Skeletal muscle tissue (tissue), 4 donors: ENCODE measurements around the gene RYR2. TPM values are rescaled to one million over a fixed set of nuclear protein-coding genes. Genes with fewer than 3 reads are reported as not detected.
"Not testable (repeated sequence)": the region's sequence is repeated elsewhere in the genome, so short reads cannot be mapped to it uniquely, and the experiment has no call there.

Experiments
- H3K27ac ChIP-seq: one replicate; pipeline ENCODE4 v1.7.0; 2013; ENCODE audit warnings: mild to moderate bottlenecking, low read depth, low read length, inconsistent platforms
- H3K27me3 ChIP-seq, 3 donors: one replicate each; pipeline ENCODE4 v1.7.0; 2013; ENCODE audit warnings: low read length in 3 of 3; ENCODE audit not compliant: control insufficient read depth in 3 of 3, insufficient read depth in 3 of 3
- H3K36me3 ChIP-seq, 3 donors: one replicate each; pipeline ENCODE4 v1.7.0; 2013; ENCODE audit warnings: low read length in 3 of 3; ENCODE audit not compliant: control insufficient read depth in 3 of 3, insufficient read depth in 3 of 3
- H3K4me1 ChIP-seq, 3 donors: one replicate each; pipeline ENCODE4 v1.7.0; 2013; ENCODE audit warnings: low read length in 3 of 3, mild to moderate bottlenecking in 3 of 3; ENCODE audit not compliant: control insufficient read depth in 3 of 3, insufficient read depth in 3 of 3
- H3K4me3 ChIP-seq, 3 donors: one replicate each; pipeline ENCODE4 v1.7.0; 2013; ENCODE audit warnings: low read length in 3 of 3
- H3K9ac ChIP-seq, 3 donors: one replicate each; pipeline ENCODE4 v1.7.0; 2013; ENCODE audit warnings: low read length in 3 of 3, mild to moderate bottlenecking in 3 of 3, moderate library complexity in 2 of 3, low read depth in 1 of 3
- H3K9me3 ChIP-seq, 3 donors: one replicate each; pipeline ENCODE4 v1.7.0; 2013; ENCODE audit warnings: low read length in 3 of 3; ENCODE audit not compliant: control insufficient read depth in 3 of 3
- total RNA-seq: library from RNA; depleted of rRNA; stranded (reverse); fragments of >200 nt; gene quantifications from one replicate; pipeline ENCODE4 v1.2.3, GENCODE V29; 2014
- donor health status: Osteomylitis.

RYR2 gene
- total RNA-seq, 1 donor from 2014 or later, result 5.7 TPM

DNA sequence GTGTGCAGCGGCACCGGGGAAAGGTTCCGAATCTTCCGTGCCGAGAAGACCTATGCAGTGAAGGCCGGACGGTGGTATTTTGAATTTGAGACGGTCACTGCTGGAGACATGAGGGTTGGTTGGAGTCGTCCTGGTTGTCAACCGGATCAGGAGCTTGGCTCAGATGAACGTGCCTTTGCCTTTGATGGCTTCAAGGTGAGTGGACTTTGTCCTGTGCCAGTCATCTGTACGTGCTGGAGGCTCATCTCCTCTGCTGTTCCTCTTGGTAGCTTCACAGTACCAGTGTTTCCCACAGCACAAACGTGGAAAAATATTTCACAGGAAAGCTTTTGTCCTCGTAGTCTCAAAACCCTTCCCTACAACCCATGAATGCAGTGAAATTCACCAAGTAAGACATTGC, 524.6 kb downstream of the RYR2 start:
- Histone ChIP-seq H3K36me3 (no peaks in the 10 kb centered on the region), H3K27ac (no peak overlapping the region), H3K9me3 (no peaks in the 10 kb centered on the region), H3K9ac (no peak overlapping the region), H3K27me3 (no peaks in the 10 kb centered on the region), H3K4me3 (no peak overlapping the region), H3K4me1 (no peaks in the 10 kb centered on the region)

DNA sequence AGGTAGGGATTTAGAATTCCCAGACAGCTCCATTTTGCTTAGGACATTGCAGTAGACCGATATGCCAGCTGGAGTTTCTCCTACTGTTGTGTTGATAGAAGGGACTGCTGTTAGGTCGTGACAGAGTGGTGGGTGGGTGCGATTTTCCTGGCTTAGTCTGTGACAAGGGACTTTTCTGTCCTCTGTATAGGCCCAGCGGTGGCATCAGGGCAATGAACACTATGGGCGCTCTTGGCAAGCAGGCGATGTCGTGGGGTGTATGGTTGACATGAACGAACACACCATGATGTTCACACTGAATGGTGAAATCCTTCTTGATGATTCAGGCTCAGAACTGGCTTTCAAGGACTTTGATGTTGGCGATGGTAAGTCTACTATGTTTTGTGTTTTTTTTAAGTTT, 527.0 kb downstream of the RYR2 start:
- Histone ChIP-seq H3K27ac (no peak overlapping the region), H3K9ac (no peak overlapping the region), H3K4me3 (no peak overlapping the region), H3K27me3 (no peaks in the 10 kb centered on the region), H3K36me3 (no peaks in the 10 kb centered on the region), H3K9me3 (no peaks in the 10 kb centered on the region), H3K4me1 (no peaks in the 10 kb centered on the region)

DNA sequence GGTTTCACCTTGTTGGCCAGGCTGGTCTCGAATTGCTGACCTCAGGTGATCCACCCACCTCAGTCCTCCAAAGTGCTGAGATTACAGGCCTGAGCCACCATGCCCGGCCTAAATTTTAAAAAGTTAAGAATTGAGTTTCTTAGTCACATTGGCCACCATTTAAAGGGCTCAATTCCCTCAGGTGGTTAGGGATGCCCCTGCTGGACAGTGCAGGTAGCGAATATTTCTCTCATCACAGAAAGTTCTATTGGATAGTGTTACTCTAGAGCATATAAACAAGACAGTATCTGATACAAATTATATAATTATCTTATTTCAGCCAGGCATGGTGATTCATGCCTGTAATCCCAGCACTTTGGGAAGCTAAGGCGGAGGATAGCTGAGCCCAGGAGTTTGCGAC, 528.5 kb downstream of the RYR2 start:
- H3K4me1 ChIP-seq, result no peaks in the 10 kb centered on the region
- no peak overlapping the region for H3K4me3 ChIP-seq
- H3K9ac ChIP-seq, result no peak overlapping the region
- H3K27ac ChIP-seq, result no peak overlapping the region
- peaks cover 0 to 2% (median 0%) of the 10 kb centered on the region in 3 donors for H3K9me3 ChIP-seq
- H3K27me3 ChIP-seq, result no peaks in the 10 kb centered on the region
- no peaks in the 10 kb centered on the region for H3K36me3 ChIP-seq

DNA sequence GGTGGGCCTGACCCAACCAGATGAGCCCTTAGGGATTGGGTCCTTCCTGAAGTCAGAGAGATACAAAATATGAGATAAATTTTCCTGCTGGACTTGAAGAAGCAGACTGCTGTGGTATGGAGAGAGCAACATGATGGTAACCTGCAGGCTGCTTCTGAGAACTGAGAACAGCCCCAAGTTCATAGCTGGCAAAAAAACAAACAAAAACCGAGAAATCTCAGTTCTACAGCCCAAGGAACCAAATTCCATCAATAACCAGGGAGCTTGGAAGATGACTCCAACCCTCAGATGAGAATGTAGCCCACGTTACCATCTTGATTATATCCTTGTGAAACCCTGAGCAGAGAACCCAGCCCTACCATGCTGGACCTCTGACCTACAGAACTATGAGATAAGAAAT, 532.6 kb downstream of the RYR2 start:
- Histone ChIP-seq H3K36me3 (no peaks in the 10 kb centered on the region), H3K27ac (no peak overlapping the region), H3K4me3 (no peak overlapping the region), H3K9me3 (peaks cover 0 to 4% (median 2%) of the 10 kb centered on the region in 3 donors), H3K4me1 (no peaks in the 10 kb centered on the region), H3K9ac (no peak overlapping the region), H3K27me3 (no peaks in the 10 kb centered on the region)

- peaks cover 0 to 4% (median 2%) of the 10 kb centered on the region in 3 donors for H3K9me3 ChIP-seq
- H3K4me3 ChIP-seq, result no peak overlapping the region
- no peak overlapping the region for H3K27ac ChIP-seq
- no peaks in the 10 kb centered on the region for H3K27me3 ChIP-seq
- H3K36me3 ChIP-seq, result no peaks in the 10 kb centered on the region
- H3K9ac ChIP-seq, result no peak overlapping the region
- H3K4me1 ChIP-seq, result no peaks in the 10 kb centered on the region
Observed at GRCh38 chr1:237578540-237578939, 536.6 kb downstream of the RYR2 start.

GRCh38 chr1:237580726-237581125, 538.7 kb downstream of the RYR2 start:
- H3K9ac ChIP-seq, result no peak overlapping the region
- peaks cover 0 to 4% (median 0%) of the 10 kb centered on the region in 3 donors for H3K9me3 ChIP-seq
- H3K36me3 ChIP-seq, result no peaks in the 10 kb centered on the region
- H3K27ac ChIP-seq, result no peak overlapping the region
- no peaks in the 10 kb centered on the region for H3K27me3 ChIP-seq
- H3K4me3 ChIP-seq, result no peak overlapping the region
- no peaks in the 10 kb centered on the region for H3K4me1 ChIP-seq

DNA sequence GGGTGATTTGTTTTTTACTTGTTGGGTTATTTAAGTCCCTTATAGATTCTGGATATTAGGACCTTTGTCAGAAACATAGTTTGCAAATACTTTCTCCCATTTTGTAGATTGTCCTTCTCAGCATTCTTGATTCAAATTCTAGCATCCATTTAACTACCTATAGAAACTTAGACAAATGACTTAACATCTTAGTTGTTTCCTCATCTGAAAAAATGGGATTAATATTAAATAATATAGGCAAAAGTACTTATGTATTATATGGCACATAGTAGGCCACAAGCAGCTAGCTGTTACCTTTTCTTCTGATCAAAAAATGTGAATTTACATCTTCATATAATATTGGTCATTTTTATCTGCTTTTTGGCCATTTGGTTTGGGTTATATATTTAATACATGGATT, 541.3 kb downstream of the RYR2 start:
- H3K4me1 ChIP-seq, result no peaks in the 10 kb centered on the region
- H3K4me3 ChIP-seq, result no peak overlapping the region
- H3K9ac ChIP-seq, result no peak overlapping the region
- H3K9me3 ChIP-seq, result no peaks in the 10 kb centered on the region
- H3K27ac ChIP-seq, result no peak overlapping the region
- no peaks in the 10 kb centered on the region for H3K27me3 ChIP-seq
- no peaks in the 10 kb centered on the region for H3K36me3 ChIP-seq

GRCh38 chr1:237583756-237584155, 541.8 kb downstream of the RYR2 start:
- H3K9ac ChIP-seq, result no peak overlapping the region
- H3K27me3 ChIP-seq, result no peaks in the 10 kb centered on the region
- no peak overlapping the region for H3K27ac ChIP-seq
- H3K36me3 ChIP-seq, result no peaks in the 10 kb centered on the region
- H3K4me3 ChIP-seq, result no peak overlapping the region
- H3K9me3 ChIP-seq, result no peaks in the 10 kb centered on the region
- H3K4me1 ChIP-seq, result no peaks in the 10 kb centered on the region

DNA sequence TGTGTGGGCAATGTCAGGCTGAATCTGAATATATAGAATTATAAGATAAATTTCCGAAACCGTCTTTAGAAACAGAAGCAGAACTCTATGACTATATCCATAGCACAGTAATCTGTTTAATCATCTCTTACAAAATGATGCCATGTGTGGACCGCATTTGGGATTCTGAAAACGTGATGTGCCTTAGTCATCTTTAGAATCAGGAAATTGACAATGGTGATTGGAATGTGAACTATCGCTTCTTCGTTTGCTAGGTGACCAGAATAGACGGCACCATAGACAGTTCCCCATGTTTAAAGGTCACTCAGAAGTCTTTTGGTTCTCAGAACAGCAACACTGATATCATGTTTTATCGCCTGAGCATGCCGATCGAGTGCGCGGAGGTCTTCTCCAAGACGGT, 548.4 kb downstream of the RYR2 start:
- H3K36me3 ChIP-seq, result no peaks in the 10 kb centered on the region
- no peaks in the 10 kb centered on the region for H3K9me3 ChIP-seq
- H3K4me1 ChIP-seq, result no peaks in the 10 kb centered on the region
- no peaks in the 10 kb centered on the region for H3K27me3 ChIP-seq
- no peak overlapping the region for H3K9ac ChIP-seq
- H3K4me3 ChIP-seq, result no peak overlapping the region
- no peak overlapping the region for H3K27ac ChIP-seq

- no peaks in the 10 kb centered on the region for H3K36me3 ChIP-seq
- H3K9me3 ChIP-seq, result no peaks in the 10 kb centered on the region
- no peak overlapping the region for H3K9ac ChIP-seq
- no peak overlapping the region for H3K4me3 ChIP-seq
- H3K4me1 ChIP-seq, result no peaks in the 10 kb centered on the region
- no peaks in the 10 kb centered on the region for H3K27me3 ChIP-seq
- no peak overlapping the region for H3K27ac ChIP-seq
Observed at GRCh38 chr1:237591353-237591752, 549.4 kb downstream of the RYR2 start.

DNA sequence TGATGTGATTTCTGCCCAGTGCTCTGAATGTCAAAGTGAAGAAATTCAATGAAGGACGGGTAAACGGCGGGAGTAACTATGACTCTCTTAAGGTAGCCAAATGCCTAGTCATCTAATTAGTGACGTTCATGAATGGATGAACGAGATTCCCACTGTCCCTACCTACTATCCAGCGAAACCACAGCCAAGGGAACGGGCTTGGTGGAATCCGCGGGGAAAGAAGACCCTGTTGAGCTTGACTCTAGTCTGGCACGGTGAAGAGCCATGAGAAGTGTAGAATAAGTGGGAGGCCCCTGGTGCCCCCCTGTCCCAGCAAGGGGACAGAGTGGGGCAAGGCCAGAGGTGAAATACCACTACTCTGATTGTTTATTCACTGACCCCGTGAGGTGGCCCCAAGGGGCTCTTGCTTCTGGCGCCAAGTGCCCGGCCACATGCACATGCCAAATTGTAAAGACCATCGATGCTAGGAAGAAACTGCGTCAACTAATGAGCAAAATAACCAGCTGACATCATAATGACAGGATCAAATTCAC, 561.1 kb downstream of the RYR2 start:
- H3K4me3 ChIP-seq, H3K27ac ChIP-seq, H3K27me3 ChIP-seq, H3K4me1 ChIP-seq, H3K9me3 ChIP-seq, H3K9ac ChIP-seq, H3K36me3 ChIP-seq: not testable (repeated sequence)
